A673 (cell line): Measurements from ENCODE around the gene MYEOV.

Experiments used
- EZH2 ChIP-seq: fragments of 200-600 bp; sonication (generic); IDR thresholded peaks from 2 replicates; pipeline ENCODE4 v1.6.1; 2017; ENCODE audit warnings: borderline replicate concordance, low read depth, mild to moderate bottlenecking, mixed read lengths, antibody characterized with exemption, low read length; ENCODE audit not compliant: poor library complexity, severe bottlenecking
- TF ChIP-seq, protein P1 (sequence below): fragments of 300-800, 200-600 bp; sonication (generic); conservative IDR thresholded peaks from 2 replicates; pipeline ENCODE4 v1.5.1; 2017; ENCODE audit warnings: low read depth, mild to moderate bottlenecking, antibody characterized with exemption, low read length, moderate library complexity, mixed read lengths

DNA sequence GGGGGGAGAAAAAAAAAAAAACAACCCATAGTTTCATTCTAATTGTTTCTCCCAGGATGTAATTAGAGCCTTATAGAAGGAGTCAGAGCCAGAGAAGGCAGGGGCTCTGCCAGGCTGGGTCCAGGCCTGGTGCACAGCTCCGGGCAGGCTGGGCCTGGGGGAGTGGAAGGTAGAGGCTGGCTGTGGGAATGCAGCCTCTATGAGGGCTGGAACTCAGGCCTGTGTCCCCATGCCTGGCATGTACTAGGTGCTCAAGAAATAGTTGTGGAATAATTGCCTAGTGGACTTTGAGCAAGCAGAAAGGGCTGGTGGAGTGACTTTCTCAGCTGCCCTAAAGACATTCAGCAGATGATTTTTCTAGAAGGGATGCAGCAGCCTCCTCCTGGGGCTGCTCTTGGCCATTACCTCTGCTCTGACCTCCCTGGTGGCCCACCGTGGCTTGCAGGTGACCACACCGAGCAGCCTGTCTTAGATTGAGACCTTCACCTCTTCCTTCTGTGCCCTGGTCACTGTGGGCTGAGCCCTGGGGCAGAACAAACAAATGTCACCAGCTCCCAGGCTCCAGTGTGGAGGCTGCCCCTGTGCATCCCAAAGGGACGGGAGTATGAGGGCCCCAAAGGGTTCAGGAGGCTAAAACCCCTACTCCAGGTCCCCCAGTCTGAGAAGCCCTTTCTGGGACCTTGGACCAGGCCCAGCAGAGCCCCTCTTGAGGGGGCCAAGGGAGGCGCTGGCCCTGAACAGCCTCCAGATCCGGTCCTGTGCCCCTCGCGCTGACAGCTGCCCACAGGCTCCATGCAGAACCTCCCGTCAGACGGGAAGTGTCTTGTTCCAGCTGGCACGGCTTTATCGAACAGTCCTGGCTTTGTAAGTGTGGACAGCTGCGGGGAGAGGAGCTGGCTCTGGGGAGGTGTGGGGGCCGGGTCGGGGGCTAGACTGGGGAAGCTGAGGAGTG lies 18.8 kb downstream of the MYEOV start:
- TF ChIP-seq, protein P1, sequence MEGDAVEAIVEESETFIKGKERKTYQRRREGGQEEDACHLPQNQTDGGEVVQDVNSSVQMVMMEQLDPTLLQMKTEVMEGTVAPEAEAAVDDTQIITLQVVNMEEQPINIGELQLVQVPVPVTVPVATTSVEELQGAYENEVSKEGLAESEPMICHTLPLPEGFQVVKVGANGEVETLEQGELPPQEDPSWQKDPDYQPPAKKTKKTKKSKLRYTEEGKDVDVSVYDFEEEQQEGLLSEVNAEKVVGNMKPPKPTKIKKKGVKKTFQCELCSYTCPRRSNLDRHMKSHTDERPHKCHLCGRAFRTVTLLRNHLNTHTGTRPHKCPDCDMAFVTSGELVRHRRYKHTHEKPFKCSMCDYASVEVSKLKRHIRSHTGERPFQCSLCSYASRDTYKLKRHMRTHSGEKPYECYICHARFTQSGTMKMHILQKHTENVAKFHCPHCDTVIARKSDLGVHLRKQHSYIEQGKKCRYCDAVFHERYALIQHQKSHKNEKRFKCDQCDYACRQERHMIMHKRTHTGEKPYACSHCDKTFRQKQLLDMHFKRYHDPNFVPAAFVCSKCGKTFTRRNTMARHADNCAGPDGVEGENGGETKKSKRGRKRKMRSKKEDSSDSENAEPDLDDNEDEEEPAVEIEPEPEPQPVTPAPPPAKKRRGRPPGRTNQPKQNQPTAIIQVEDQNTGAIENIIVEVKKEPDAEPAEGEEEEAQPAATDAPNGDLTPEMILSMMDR = no peak
- no peak for TF ChIP-seq EZH2
